Gastroesophageal sphincter (tissue), 3 donors: ENCODE results near the gene IRX2.

Source experiments
- EP300 ChIP-seq: sonication (generic); formaldehyde crosslinking; IDR thresholded peaks from one replicate; pipeline ENCODE4 v1.6.1; 2017; ENCODE audit warnings: antibody characterized with exemption, mild to moderate bottlenecking
- POLR2A ChIP-seq, 2 donors: fragments of 450-650 bp; IDR thresholded peaks; one replicate each; pipeline ENCODE4 v1.6.1; 2017; ENCODE audit warnings: antibody characterized with exemption in 2 of 2, mild to moderate bottlenecking in 2 of 2, moderate library complexity in 1 of 2
- POLR2AphosphoS5 ChIP-seq: sonication (generic); formaldehyde crosslinking; IDR thresholded peaks from one replicate; pipeline ENCODE4 v1.6.1; 2017; ENCODE audit warnings: antibody characterized with exemption
- TF ChIP-seq, protein P1 (sequence below), 4 experiments: fragments of 200-600 bp in 2 of 4; fragments of 450-650 bp in 2 of 4; sonication (generic) in 1 of 4; IDR thresholded peaks; one replicate each; pipeline ENCODE4 v1.5.1; 2017 to 2019; ENCODE audit warnings: antibody characterized with exemption in 4 of 4, mild to moderate bottlenecking in 2 of 4, moderate library complexity in 2 of 4

- TF ChIP-seq, protein P1, sequence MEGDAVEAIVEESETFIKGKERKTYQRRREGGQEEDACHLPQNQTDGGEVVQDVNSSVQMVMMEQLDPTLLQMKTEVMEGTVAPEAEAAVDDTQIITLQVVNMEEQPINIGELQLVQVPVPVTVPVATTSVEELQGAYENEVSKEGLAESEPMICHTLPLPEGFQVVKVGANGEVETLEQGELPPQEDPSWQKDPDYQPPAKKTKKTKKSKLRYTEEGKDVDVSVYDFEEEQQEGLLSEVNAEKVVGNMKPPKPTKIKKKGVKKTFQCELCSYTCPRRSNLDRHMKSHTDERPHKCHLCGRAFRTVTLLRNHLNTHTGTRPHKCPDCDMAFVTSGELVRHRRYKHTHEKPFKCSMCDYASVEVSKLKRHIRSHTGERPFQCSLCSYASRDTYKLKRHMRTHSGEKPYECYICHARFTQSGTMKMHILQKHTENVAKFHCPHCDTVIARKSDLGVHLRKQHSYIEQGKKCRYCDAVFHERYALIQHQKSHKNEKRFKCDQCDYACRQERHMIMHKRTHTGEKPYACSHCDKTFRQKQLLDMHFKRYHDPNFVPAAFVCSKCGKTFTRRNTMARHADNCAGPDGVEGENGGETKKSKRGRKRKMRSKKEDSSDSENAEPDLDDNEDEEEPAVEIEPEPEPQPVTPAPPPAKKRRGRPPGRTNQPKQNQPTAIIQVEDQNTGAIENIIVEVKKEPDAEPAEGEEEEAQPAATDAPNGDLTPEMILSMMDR (IDR thresholded peaks at IDR 0.05): no peak
- TF ChIP-seq EP300: no peak
- no peak for TF ChIP-seq POLR2AphosphoS5
- TF ChIP-seq POLR2A (IDR thresholded peaks at IDR 0.05): no peak
Observed at GRCh38 chr5:2740051-2740875, 11.2 kb downstream of the IRX2 start.
